K562 (cell line): ENCODE data around the gene DGKB. TPM values are rescaled to one million over a fixed set of nuclear protein-coding genes. Genes with fewer than 3 reads are reported as not detected.

Source experiments
- ATAC-seq: fragments of 200-7000 bp; cut with Tn5 transposase; 3 replicates; pipeline ENCODE4 v1.9.1; 2020; ENCODE audit warnings: moderate library complexity
- BruUV-seq: library from RNA; stranded (reverse); fragments of 400-500 nt; replicated peaks from 2 replicates; lab custom pipeline; 2021; lab: Mats Ljungman, UMichigan
- CTCF ChIA-PET: fragments of 300-600 bp; formaldehyde crosslinking; extraction: SDS; loops from one replicate; lab custom pipeline; 2021; ENCODE audit warnings: low intra/inter-chr PET ratio; lab: Yijun Ruan, JAX
- POLR2A ChIA-PET: fragments of 300-600, 350-650 bp; sonication (Branson Sonifier 250); formaldehyde crosslinking; extraction: SDS; loops from one replicate; lab custom pipeline; 2021; ENCODE audit warnings: antibody characterized with exemption, inconsistent platforms; lab: Yijun Ruan, JAX
- DNase-seq, 4 experiments: peaks; one replicate each; pipeline versions ENCODE4 v3.0.0 to v3.0.0-alpha.2; 2011 to 2018; ENCODE audit warnings: low spot score in 3 of 4, mixed read lengths in 3 of 4; ENCODE audit errors: extremely low read depth in 1 of 4
- FAIRE-seq: peaks from 2 replicates; lab custom pipeline; 2011; peaks lifted over from hg19 to GRCh38; lab: Jason Lieb, UNC
- H2AFZ ChIP-seq: 2 replicates; pipeline ENCODE4 v1.6.0; 2011; ENCODE audit warnings: low read depth, low read length, control low read depth, inconsistent platforms
- H3K27ac ChIP-seq: fragments of 200-600 bp; 3 replicates; pipeline ENCODE4 v1.8.0; 2011; ENCODE audit warnings: low read depth, mild to moderate bottlenecking, control low read depth, inconsistent platforms, low read length, moderate library complexity, mixed read lengths; ENCODE audit errors: extremely low read depth
- H3K27me3 ChIP-seq, 2 experiments: fragments of 300-600 bp in 1 of 2; 2 replicates in 1 of 2; 3 replicates in 1 of 2; pipeline versions ENCODE4 v1.6.0 to v1.8.0; 2011; ENCODE audit warnings: inconsistent platforms in 2 of 2, low read length in 2 of 2, mild to moderate bottlenecking in 1 of 2, mixed read lengths in 1 of 2, moderate library complexity in 1 of 2; ENCODE audit not compliant: control insufficient read depth in 2 of 2, insufficient read depth in 2 of 2
- H3K36me3 ChIP-seq: fragments of 300-600 bp; 3 replicates; pipeline ENCODE4 v1.8.0; 2011; ENCODE audit warnings: mild to moderate bottlenecking, low read length, inconsistent platforms; ENCODE audit not compliant: control insufficient read depth, insufficient read depth
- H3K4me1 ChIP-seq, 2 experiments: fragments of 200-600 bp in 1 of 2; replicated peaks in 1 of 2; 2 replicates in 1 of 2; 3 replicates in 1 of 2; pipeline versions ENCODE4 v1.5.1 to v1.8.0; 2011; ENCODE audit warnings: inconsistent platforms in 2 of 2, low read length in 2 of 2, mild to moderate bottlenecking in 1 of 2, mixed read lengths in 1 of 2, moderate library complexity in 1 of 2; ENCODE audit not compliant: control insufficient read depth in 2 of 2, insufficient read depth in 2 of 2
- H3K4me2 ChIP-seq: 2 replicates; pipeline ENCODE4 v1.6.1; 2011; ENCODE audit warnings: low read length, control low read depth, inconsistent platforms, mixed read lengths; ENCODE audit not compliant: insufficient read depth
- H3K4me3 ChIP-seq: fragments of 200-600 bp; sonication (generic), shearing (Covaris generic); 2 replicates; pipeline ENCODE4 v1.5.1; 2016; ENCODE audit warnings: control low read depth, inconsistent platforms
- H3K79me2 ChIP-seq: fragments of 200-600 bp; 3 replicates; pipeline ENCODE4 v1.8.0; 2011; ENCODE audit warnings: low read length, inconsistent platforms; ENCODE audit not compliant: control insufficient read depth, insufficient read depth
- H3K9ac ChIP-seq, 2 experiments: 2 replicates each; pipeline versions ENCODE4 v1.6.0 to v1.6.1; 2011; ENCODE audit warnings: low read depth in 2 of 2, low read length in 2 of 2, control low read depth in 1 of 2, inconsistent platforms in 1 of 2, mild to moderate bottlenecking in 1 of 2, mixed read lengths in 1 of 2; ENCODE audit not compliant: insufficient read depth in 1 of 2
- H3K9me1 ChIP-seq: one replicate; pipeline ENCODE4 v1.6.0; 2011; ENCODE audit warnings: inconsistent platforms, mild to moderate bottlenecking, low read length, moderate library complexity; ENCODE audit not compliant: control insufficient read depth, insufficient read depth
- H3K9me3 ChIP-seq: replicated peaks from 2 replicates; pipeline ENCODE4 v1.5.1; 2011; ENCODE audit warnings: low read depth, low read length, inconsistent platforms; ENCODE audit not compliant: control insufficient read depth, insufficient read depth
- H4K20me1 ChIP-seq: replicated peaks from 2 replicates; pipeline ENCODE4 v1.6.1; 2011; ENCODE audit warnings: low read length, inconsistent platforms, mixed read lengths; ENCODE audit not compliant: control insufficient read depth, insufficient read depth
- GTF3C2 ChIP-seq: IDR thresholded peaks from 3 replicates; pipeline ENCODE4 v1.6.1; 2011; ENCODE audit warnings: borderline replicate concordance, mild to moderate bottlenecking, moderate library complexity; ENCODE audit not compliant: insufficient read length; ENCODE audit errors: extremely low read depth
- LCOR ChIP-seq: sonication (generic); formaldehyde crosslinking; IDR thresholded peaks from 2 replicates; pipeline ENCODE4 v1.8.0; 2022; ENCODE audit warnings: mild to moderate bottlenecking, missing genetic modification reagents
- MNT ChIP-seq, 2 experiments: fragments of 450-650 bp; conservative IDR thresholded peaks; 2 replicates each; pipeline ENCODE4 v1.6.1; 2017; ENCODE audit warnings: mild to moderate bottlenecking in 2 of 2, moderate library complexity in 2 of 2
- WGBS: fragments of 100-300 bp; shearing (Covaris generic); methylation state at CpG from one replicate; pipeline ENCODE4 v1.1.6; 2016; ENCODE audit warnings: low coverage, mixed read lengths; ENCODE audit not compliant: insufficient coverage; ENCODE audit errors: missing lambda C conversion rate; 5-methylcytosine and 5-hydroxymethylcytosine counted together
- in situ Hi-C: fragments of 300-500 bp; cut with MboI; formaldehyde crosslinking; loops from 4 replicates; pipeline ENCODE4 v1.15.0; 2018; ENCODE audit warnings: inconsistent platforms, mixed read lengths
- intact Hi-C: fragments of 100-400 bp; cut with micrococcal nuclease; formaldehyde crosslinking; loops from 2 replicates; pipeline ENCODE4 v1.14.2; 2022
- polyA plus RNA-seq, 8 experiments: library from polyadenylated mRNA; depleted of rRNA in 4 of 8; stranded (reverse) in 5 of 8; unstranded in 3 of 8; fragments of >200 nt; fragmentation: Nextera tagmentation in 2 of 8; fragmentation: Illumina TruSeq in 1 of 8; extraction: Ambion mirVana in 2 of 8; extraction: Trizol in 1 of 8; gene quantifications; 2 replicates each; pipeline versions ENCODE4 v1.2.1 to v1.2.3, GENCODE V29; 2011 to 2014; ENCODE audit warnings: inconsistent platforms in 1 of 8, missing spikeins in 1 of 8
- total RNA-seq, 7 experiments: library from RNA; depleted of rRNA in 6 of 7; stranded (reverse); fragments of >200 nt in 6 of 7; fragmentation: Illumina TruSeq in 2 of 7; extraction: Trizol in 2 of 7; gene quantifications; 2 replicates each; pipeline versions ENCODE4 v1.2.1 to v1.2.3, GENCODE V29; 2011 to 2021; ENCODE audit warnings: low replicate concordance in 1 of 7

DGKB gene
- total and polyA plus RNA-seq, 9 of the 15 experiments (the other 6 are each of a cell fraction or from before 2014, with no cell fraction given) = 0.01 TPM; not detected in 8

GRCh38 chr7:14271441-14271840, 631.1 kb downstream of the DGKB start:
- no TSS peak for BruUV-seq
- H3K9me1 ChIP-seq = no peaks in the 10 kb centered on the region
- no peaks in the 10 kb centered on the region for H3K9me3 ChIP-seq
- DNase-seq = no peak
- TF ChIP-seq LCOR (no peak), GTF3C2 (no peak), MNT (conservative IDR thresholded peaks at IDR 0.05) (no peak)
- TF ChIP-seq, all 486 proteins: peak for 0
- Histone ChIP-seq H3K9ac (no peak overlapping the region), H3K36me3 (no peaks in the 10 kb centered on the region), H3K4me3 (no peak overlapping the region), H3K4me1 (no peaks in the 10 kb centered on the region), H3K79me2 (no peaks in the 10 kb centered on the region), H3K27me3 (no peaks in the 10 kb centered on the region), H3K27ac (no peak overlapping the region), H2AFZ (no peak overlapping the region), H3K4me2 (no peak overlapping the region), H4K20me1 (no peaks in the 10 kb centered on the region)
- ChIA-PET CTCF (no interaction called here), POLR2A (interaction anchor here (0.7 kb wide), 1 partner anchor 741 kb away, joined by 3 read pairs; no protein-coding TSS in a partner anchor)
- in situ Hi-C loops (no loop called here), intact Hi-C loops (no loop called here)
- ATAC-seq (no peak), FAIRE-seq (no peak)
- 0% methylated on average over 3 of the region's 3 CpGs for WGBS
